Midbrain (tissue), 1 donor: Measurements from ENCODE around the gene HMGA1.
"Not testable (repeated sequence)": the region's sequence is repeated elsewhere in the genome, so short reads cannot be mapped to it uniquely, and the experiment has no call there.

Source experiments
- DNase-seq: peaks from one replicate; lab custom pipeline; 2025; lab: John Stamatoyannopoulos, UW

Gene HMGA1

GRCh38 chr6:34260576-34261267 is 24.0 kb downstream of the HMGA1 start:
- no peak for DNase-seq

DNA sequence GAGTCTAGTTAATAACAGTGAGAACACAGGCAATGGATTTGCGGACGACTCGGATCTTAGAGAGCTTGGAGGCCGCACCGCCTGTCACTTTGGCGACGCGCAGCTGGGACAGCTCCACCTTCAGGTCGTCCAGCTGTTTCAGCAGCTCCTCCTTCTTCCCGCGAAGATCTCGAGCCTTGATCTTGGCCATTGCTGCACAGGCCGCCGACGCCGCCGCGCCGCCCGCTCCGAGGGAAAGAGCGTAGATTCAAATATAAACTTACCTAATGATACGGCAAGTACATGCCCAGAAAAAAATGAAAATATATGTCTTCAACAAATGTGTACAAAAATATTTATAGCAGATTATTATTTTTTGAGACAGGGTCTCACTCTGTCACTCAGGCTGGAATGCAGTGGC is 26.8 kb downstream of the HMGA1 start:
- DNase-seq = not testable (repeated sequence)

- no peak for DNase-seq
Observed at GRCh38 chr6:34267746-34268145, 31.1 kb downstream of the HMGA1 start.

GRCh38 chr6:34269132-34269531 is 32.5 kb downstream of the HMGA1 start:
- DNase-seq = not testable (repeated sequence)

- not testable (repeated sequence) for DNase-seq
Observed at GRCh38 chr6:34269658-34270341, 33.1 kb downstream of the HMGA1 start.

GRCh38 chr6:34272013-34272926 is 35.6 kb downstream of the HMGA1 start:
- DNase-seq = no peak

GRCh38 chr6:34273242-34273805 is 36.7 kb downstream of the HMGA1 start:
- DNase-seq = no peak

DNA sequence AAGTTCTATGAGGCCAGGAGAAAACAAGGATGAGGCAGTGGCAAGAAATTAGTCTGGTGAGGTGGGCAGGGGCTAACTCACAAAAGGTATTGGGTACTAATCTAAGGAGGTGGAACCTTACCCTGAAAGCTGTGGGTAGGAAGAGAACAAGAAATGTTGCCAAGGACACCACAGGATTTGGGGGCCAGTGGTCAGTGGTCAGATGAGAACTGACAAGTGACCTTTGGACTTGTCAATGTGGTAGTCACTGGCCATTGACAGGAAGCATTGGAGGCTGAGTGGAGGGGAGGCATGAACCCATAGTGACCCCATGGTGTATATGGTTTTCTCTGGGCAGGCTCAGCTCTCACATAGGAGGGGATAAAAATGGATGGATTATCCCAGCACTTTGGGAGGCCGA is 37.5 kb downstream of the HMGA1 start:
- DNase-seq = no peak

- no peak for DNase-seq
Observed at GRCh38 chr6:34275128-34275804, 38.6 kb downstream of the HMGA1 start.

DNA sequence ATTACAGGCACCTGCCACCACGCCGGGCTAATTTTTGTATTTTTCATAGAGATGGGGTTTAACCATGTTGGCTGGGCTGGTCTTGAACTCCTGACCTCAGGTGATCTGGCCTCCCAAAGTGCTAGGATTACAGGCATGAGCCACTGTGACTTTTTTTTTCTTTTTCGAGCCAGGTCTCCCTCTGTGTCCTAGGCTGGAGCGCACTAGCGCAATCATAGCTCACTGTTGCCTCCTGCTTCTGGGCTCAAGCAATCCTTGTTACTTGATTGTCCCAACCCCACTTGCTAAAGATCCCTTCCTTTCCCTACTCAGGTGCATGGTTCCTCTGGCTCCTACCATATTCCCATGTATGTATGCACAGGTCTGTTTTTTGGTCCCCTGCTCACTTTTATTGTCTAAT is 39.5 kb downstream of the HMGA1 start:
- DNase-seq = no peak

GRCh38 chr6:34276881-34277762 is 40.4 kb downstream of the HMGA1 start:
- DNase-seq = no peak

GRCh38 chr6:34277763-34278112 is 41.1 kb downstream of the HMGA1 start:
- DNase-seq = no peak

DNA sequence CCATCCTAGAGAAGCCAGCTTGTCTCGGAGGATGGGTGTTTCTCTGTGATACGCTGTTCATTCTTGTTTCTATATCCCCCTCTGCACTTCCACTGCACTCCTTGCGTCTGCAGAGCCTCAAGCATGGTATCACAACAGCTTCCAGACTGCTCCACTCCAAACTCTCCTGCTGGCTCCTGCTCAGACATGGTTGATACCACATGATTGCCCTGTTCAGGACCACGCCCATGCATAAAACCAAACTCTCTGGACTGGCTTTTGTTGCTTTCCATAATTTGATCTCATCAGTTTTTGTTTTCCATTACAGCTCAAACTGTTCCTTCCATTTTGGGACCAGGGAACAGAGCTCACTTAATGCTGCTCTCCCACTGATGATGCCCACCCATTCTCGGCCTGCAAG is 42.2 kb downstream of the HMGA1 start:
- DNase-seq = no peak

DNA sequence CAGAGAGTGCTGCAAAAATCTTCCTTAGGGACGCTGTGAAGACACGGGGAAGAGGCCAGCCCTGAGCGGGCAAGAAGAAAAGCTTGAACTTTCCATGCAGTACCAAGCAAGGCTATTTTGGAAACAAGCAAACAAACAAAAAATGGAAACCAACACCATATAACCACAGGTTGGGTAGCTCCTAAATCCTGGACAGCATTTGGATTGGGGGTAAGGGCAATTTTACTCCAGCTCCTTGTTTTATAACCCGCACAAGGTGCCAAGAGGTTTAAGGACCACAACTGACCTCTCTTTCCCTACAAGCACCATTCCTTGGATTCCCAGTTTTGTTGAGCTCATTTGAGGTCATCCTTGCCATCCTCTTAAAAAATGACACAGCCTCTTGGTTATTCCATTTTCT is 43.5 kb downstream of the HMGA1 start:
- DNase-seq = no peak

- DNase-seq = no peak
Observed at GRCh38 chr6:34281702-34282334, 45.1 kb downstream of the HMGA1 start.

DNA sequence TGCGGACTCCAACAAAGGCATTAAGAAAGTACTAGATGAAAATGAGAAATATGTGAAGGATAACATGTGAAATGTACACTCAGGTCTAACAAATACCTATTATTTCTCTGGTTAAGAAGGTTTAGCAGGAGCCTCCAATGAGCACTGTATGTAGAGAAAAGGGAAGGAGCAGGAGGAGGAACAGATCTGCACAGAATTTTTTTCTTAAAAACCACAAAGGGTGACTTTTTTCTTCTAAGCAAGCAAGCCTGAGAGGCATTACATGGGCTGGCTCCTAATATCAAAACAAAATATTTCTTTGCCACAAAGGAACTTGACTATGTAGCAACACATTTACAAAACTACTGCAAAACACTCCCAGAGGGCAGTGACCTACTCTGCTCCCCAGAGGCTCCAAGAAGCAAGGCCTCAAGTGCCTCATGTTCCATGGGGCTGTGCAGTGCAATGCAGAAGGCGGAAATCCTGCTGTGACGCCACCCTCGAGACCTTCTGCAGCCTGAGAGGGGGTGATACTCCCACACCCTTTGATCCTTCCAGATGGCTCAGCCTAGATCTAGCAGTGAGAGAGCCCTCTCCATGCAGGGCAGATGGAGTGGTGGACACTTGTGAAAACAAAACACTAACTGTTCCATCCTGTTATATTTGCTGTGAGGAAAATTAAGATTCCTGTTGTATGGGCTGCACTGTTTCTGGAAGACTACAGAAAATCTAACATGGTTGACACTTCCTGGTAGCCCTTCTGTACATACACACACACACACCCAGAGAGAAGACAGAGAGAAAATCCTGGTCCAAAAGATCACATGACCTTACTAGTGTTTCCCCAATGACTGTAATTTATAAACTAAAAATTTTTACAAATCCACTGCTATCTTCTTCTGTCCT is 48.1 kb downstream of the HMGA1 start:
- peak; percentile 42 for DNase-seq

GRCh38 chr6:34285448-34286164 is 48.9 kb downstream of the HMGA1 start:
- DNase-seq = peak; percentile 53

GRCh38 chr6:34288581-34288980 is 51.9 kb downstream of the HMGA1 start:
- no peak for DNase-seq

DNA sequence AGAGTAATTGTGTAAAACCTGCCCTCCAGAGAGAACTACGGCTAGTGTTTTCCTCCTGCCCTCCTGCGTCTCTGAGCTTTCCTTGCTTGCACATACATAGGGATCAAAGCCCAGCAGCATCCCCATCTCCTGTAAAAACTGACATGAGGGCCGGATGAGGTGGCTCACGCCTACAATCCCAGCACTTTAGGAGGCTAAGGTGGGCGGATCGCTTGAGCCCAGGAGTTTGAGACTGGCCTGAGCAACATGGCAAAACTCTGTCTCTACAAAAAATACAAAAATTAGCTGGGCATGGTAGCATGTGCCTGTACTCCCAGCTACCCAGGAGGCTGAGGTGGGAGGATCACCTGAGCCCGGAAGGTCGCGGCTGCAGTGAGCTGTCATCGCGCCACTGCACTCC is 52.5 kb downstream of the HMGA1 start:
- no peak for DNase-seq
